22Rv1 (cell line): Measurements from ENCODE around the gene LGR6.

ENCODE experiments used
- CTCF ChIP-seq: fragments of 450-650 bp; IDR thresholded peaks from 2 replicates; pipeline ENCODE4 v1.5.1; 2017; ENCODE audit warnings: mild to moderate bottlenecking
- ZFX ChIP-seq: fragments of 450-650 bp; IDR thresholded peaks from 2 replicates; pipeline ENCODE4 v1.6.1; 2017; ENCODE audit warnings: antibody characterized with exemption, borderline replicate concordance

- TF ChIP-seq CTCF, result no peak
- TF ChIP-seq ZFX, result no peak
These were observed 46.6 kb upstream of the LGR6 start for GRCh38 chr1:202146993-202147392.
